T47D (cell line): ENCODE results near the gene DTX4.

Experiments
- DNase-seq, 2 experiments: peaks; one replicate each; pipeline versions ENCODE4 v3.0.0 to v3.0.0-alpha.2; 2011 to 2012; ENCODE audit warnings: low read depth in 1 of 2, low spot score in 1 of 2
- JUND ChIP-seq: IDR thresholded peaks from 2 replicates; pipeline ENCODE4 v1.6.1; 2012; ENCODE audit warnings: low read depth
- in situ Hi-C: cut with HindIII; loops from 2 replicates; pipeline ENCODE4 v1.10.0; 2016; ENCODE audit warnings: low sequenced_read_pairs, low pct_unique_long_range_greater_than_20kb

Gene DTX4

GRCh38 chr11:59188954-59189353 is 17.0 kb downstream of the DTX4 start:
- TF ChIP-seq JUND = no peak
- in situ Hi-C loops = no loop called here

GRCh38 chr11:59189986-59190385 is 18.1 kb downstream of the DTX4 start:
- DNase-seq = peak in 1 of 2 experiments; percentile 54
- no peak for TF ChIP-seq JUND
- in situ Hi-C loops = no loop called here

More at GRCh38 chr11:59188954-59189353, 17.0 kb downstream of the DTX4 start:
- DNase-seq = no peak

- in situ Hi-C loops = no loop called here
- DNase-seq = no peak
These were observed 19.2 kb downstream of the DTX4 start for GRCh38 chr11:59191095-59191494.

GRCh38 chr11:59191890-59192289 is 20.0 kb downstream of the DTX4 start:
- in situ Hi-C loops = no loop called here
- no peak for TF ChIP-seq JUND
- DNase-seq = no peak

More at GRCh38 chr11:59191095-59191494, 19.2 kb downstream of the DTX4 start:
- no peak for TF ChIP-seq JUND

- TF ChIP-seq JUND = no peak
- DNase-seq = no peak
- in situ Hi-C loops = no loop called here
These were observed 20.6 kb downstream of the DTX4 start for GRCh38 chr11:59192446-59193020.

- DNase-seq = no peak
- TF ChIP-seq JUND = no peak
- in situ Hi-C loops = no loop called here
These were observed 21.7 kb downstream of the DTX4 start for GRCh38 chr11:59193587-59194130.

GRCh38 chr11:59195586-59195985 is 23.7 kb downstream of the DTX4 start:
- peak in 1 of 2 experiments; percentile 43 for DNase-seq
- TF ChIP-seq JUND = no peak
- in situ Hi-C loops = no loop called here

GRCh38 chr11:59196777-59197176 is 24.8 kb downstream of the DTX4 start:
- no peak for DNase-seq
- in situ Hi-C loops = no loop called here
- TF ChIP-seq JUND = no peak

- in situ Hi-C loops = no loop called here
- no peak for TF ChIP-seq JUND
- DNase-seq = no peak
These were observed 26.1 kb downstream of the DTX4 start for GRCh38 chr11:59197991-59198390.

GRCh38 chr11:59198726-59199125 is 26.8 kb downstream of the DTX4 start:
- no peak for TF ChIP-seq JUND
- DNase-seq = no peak
- in situ Hi-C loops = no loop called here

GRCh38 chr11:59199546-59200422 is 27.9 kb downstream of the DTX4 start:
- in situ Hi-C loops = no loop called here
- no peak for TF ChIP-seq JUND
- DNase-seq = no peak

- DNase-seq = no peak
- no peak for TF ChIP-seq JUND
- in situ Hi-C loops = no loop called here
These were observed 28.5 kb downstream of the DTX4 start for GRCh38 chr11:59200423-59200746.

- in situ Hi-C loops = no loop called here
- TF ChIP-seq JUND = no peak
These were observed 29.4 kb downstream of the DTX4 start for GRCh38 chr11:59201353-59201752.

More at GRCh38 chr11:59201353-59201752, 29.4 kb downstream of the DTX4 start:
- no peak for DNase-seq
